H9 (cell line): ENCODE results near the gene A1CF. TPM values are rescaled to one million over a fixed set of nuclear protein-coding genes. Genes with fewer than 3 reads are reported as not detected.

Experiments
- DNase-seq: peaks from one replicate; pipeline ENCODE4 v3.0.0-alpha.2; 2017
- H2AFZ ChIP-seq: one replicate; pipeline ENCODE4 v1.6.1; 2013; ENCODE audit warnings: mild to moderate bottlenecking, low read length, control low read depth, moderate library complexity
- H2AK5ac ChIP-seq: 2 replicates; pipeline ENCODE4 v1.6.1; 2013; ENCODE audit warnings: low read length, control low read depth, mixed read lengths; ENCODE audit not compliant: insufficient read length
- H2BK120ac ChIP-seq: one replicate; pipeline ENCODE4 v1.6.1; 2013; ENCODE audit warnings: low read depth, mild to moderate bottlenecking, low read length, control low read depth, inconsistent platforms; ENCODE audit not compliant: poor library complexity, severe bottlenecking
- H2BK12ac ChIP-seq: 2 replicates; pipeline ENCODE4 v1.6.1; 2013; ENCODE audit warnings: low read length, control low read depth, mixed read lengths, low read depth; ENCODE audit not compliant: insufficient read length
- H2BK15ac ChIP-seq: 2 replicates; pipeline ENCODE4 v1.6.1; 2013; ENCODE audit warnings: low read depth, low read length, control low read depth
- H2BK20ac ChIP-seq: one replicate; pipeline ENCODE4 v1.6.1; 2013; ENCODE audit warnings: low read depth, mild to moderate bottlenecking, low read length, control low read depth, inconsistent platforms; ENCODE audit not compliant: poor library complexity, severe bottlenecking
- H2BK5ac ChIP-seq: 2 replicates; pipeline ENCODE4 v1.6.1; 2013; ENCODE audit warnings: low read length, control low read depth, mixed read lengths; ENCODE audit not compliant: insufficient read length
- H3K14ac ChIP-seq: 2 replicates; pipeline ENCODE4 v1.6.1; 2013; ENCODE audit warnings: low read length, control low read depth; ENCODE audit not compliant: insufficient read depth
- H3K18ac ChIP-seq: 2 replicates; pipeline ENCODE4 v1.6.1; 2013; ENCODE audit warnings: low read depth, mild to moderate bottlenecking, mixed read lengths, low read length, control low read depth; ENCODE audit not compliant: insufficient read length
- H3K23ac ChIP-seq: 2 replicates; pipeline ENCODE4 v1.6.1; 2013; ENCODE audit warnings: low read length, control low read depth, mixed read lengths, low read depth; ENCODE audit not compliant: insufficient read length
- H3K23me2 ChIP-seq: 2 replicates; pipeline ENCODE4 v1.6.1; 2013; ENCODE audit warnings: low read depth, mild to moderate bottlenecking, mixed read lengths, low read length, control low read depth; ENCODE audit not compliant: insufficient read length, poor library complexity, severe bottlenecking
- H3K27ac ChIP-seq: 2 replicates; pipeline ENCODE4 v1.5.1; 2013; ENCODE audit warnings: low read length, control low read depth, mixed read lengths, low read depth; ENCODE audit not compliant: insufficient read length
- H3K27me3 ChIP-seq: 2 replicates; pipeline ENCODE4 v1.6.1; 2013; ENCODE audit warnings: low read length, control low read depth, inconsistent platforms; ENCODE audit not compliant: insufficient read depth
- H3K4ac ChIP-seq: 2 replicates; pipeline ENCODE4 v1.6.1; 2013; ENCODE audit warnings: low read depth, mild to moderate bottlenecking, control low read depth, inconsistent platforms, low read length, moderate library complexity
- H3K4me1 ChIP-seq: 2 replicates; pipeline ENCODE4 v1.6.1; 2013; ENCODE audit warnings: low read length, control low read depth, inconsistent platforms; ENCODE audit not compliant: insufficient read depth
- H3K4me2 ChIP-seq: 2 replicates; pipeline ENCODE4 v1.6.1; 2013; ENCODE audit warnings: low read length, control low read depth, mixed read lengths; ENCODE audit not compliant: insufficient read length, insufficient read depth
- H3K56ac ChIP-seq: 2 replicates; pipeline ENCODE4 v1.6.1; 2013; ENCODE audit warnings: low read depth, mild to moderate bottlenecking, mixed read lengths, low read length, control low read depth; ENCODE audit not compliant: insufficient read length
- H3K79me1 ChIP-seq: 2 replicates; pipeline ENCODE4 v1.6.1; 2013; ENCODE audit warnings: low read depth, mild to moderate bottlenecking, moderate library complexity, low read length, control low read depth, inconsistent platforms; ENCODE audit not compliant: insufficient read depth, poor library complexity, severe bottlenecking
- H3K79me2 ChIP-seq: 2 replicates; pipeline ENCODE4 v1.6.1; 2013; ENCODE audit warnings: low read length, control low read depth, inconsistent platforms; ENCODE audit not compliant: insufficient read depth
- H3K9ac ChIP-seq: 2 replicates; pipeline ENCODE4 v1.6.1; 2013; ENCODE audit warnings: low read length, control low read depth, mixed read lengths; ENCODE audit not compliant: insufficient read length; ENCODE audit errors: extremely low read depth
- H3K9me3 ChIP-seq: one replicate; pipeline ENCODE4 v1.6.1; 2013; ENCODE audit warnings: low read depth, low read length, inconsistent platforms; ENCODE audit not compliant: control insufficient read depth
- H3T11ph ChIP-seq: one replicate; pipeline ENCODE4 v1.6.1; 2013; ENCODE audit warnings: mild to moderate bottlenecking, low read length, control low read depth, inconsistent platforms
- H4K20me1 ChIP-seq: one replicate; pipeline ENCODE4 v1.6.1; 2013; ENCODE audit not compliant: control insufficient read depth, insufficient read length, insufficient read depth
- H4K5ac ChIP-seq: 2 replicates; pipeline ENCODE4 v1.6.1; 2013; ENCODE audit warnings: low read depth, mild to moderate bottlenecking, mixed read lengths, low read length, control low read depth; ENCODE audit not compliant: insufficient read length
- H4K8ac ChIP-seq: replicated peaks from 2 replicates; pipeline ENCODE4 v1.6.1; 2013; ENCODE audit warnings: low read length, control low read depth, mixed read lengths, low read depth; ENCODE audit not compliant: insufficient read length
- H4K91ac ChIP-seq: 2 replicates; pipeline ENCODE4 v1.6.1; 2013; ENCODE audit warnings: low read depth, mild to moderate bottlenecking, moderate library complexity, mixed read lengths, low read length, control low read depth; ENCODE audit not compliant: insufficient read length
- H3K27ac Mint-ChIP-seq, 3 experiments: 2 replicates in 2 of 3; 3 replicates in 1 of 3; pipeline ENCODE4 v1.8.0; 2020 to 2021; ENCODE audit warnings: mixed read lengths in 3 of 3, mild to moderate bottlenecking in 1 of 3, moderate library complexity in 1 of 3
- H3K27me3 Mint-ChIP-seq: 2 replicates; pipeline ENCODE4 v1.8.0; 2021; ENCODE audit warnings: low read depth, mild to moderate bottlenecking, moderate library complexity, mixed read lengths
- H3K36me3 Mint-ChIP-seq, 3 experiments: 2 replicates in 2 of 3; 3 replicates in 1 of 3; pipeline ENCODE4 v1.8.0; 2020 to 2021; ENCODE audit warnings: low read depth in 3 of 3, mixed read lengths in 3 of 3; ENCODE audit not compliant: insufficient read depth in 1 of 3
- H3K4me1 Mint-ChIP-seq, 2 experiments: 2 replicates each; pipeline ENCODE4 v1.8.0; 2020; ENCODE audit warnings: mixed read lengths in 2 of 2
- H3K4me3 Mint-ChIP-seq, 2 experiments: 2 replicates in 1 of 2; 3 replicates in 1 of 2; pipeline ENCODE4 v1.8.0; 2020 to 2021; ENCODE audit warnings: mild to moderate bottlenecking in 2 of 2, mixed read lengths in 2 of 2, moderate library complexity in 1 of 2
- H3K9me3 Mint-ChIP-seq, 2 experiments: 2 replicates in 1 of 2; 3 replicates in 1 of 2; pipeline ENCODE4 v1.8.0; 2020; ENCODE audit warnings: mild to moderate bottlenecking in 2 of 2, mixed read lengths in 2 of 2, moderate library complexity in 1 of 2
- total RNA-seq: library from RNA; stranded (reverse); gene quantifications from 2 replicates; pipeline ENCODE4 v1.2.1, GENCODE V29; 2021
- TF ChIP-seq, protein P1 (sequence below): fragments of 200-600 bp; sonication (generic); conservative IDR thresholded peaks from 3 replicates; pipeline ENCODE4 v1.8.0; 2021; ENCODE audit warnings: antibody characterized with exemption, mild to moderate bottlenecking

Gene A1CF
- total RNA-seq, 1 experiment from 2014 or later = not detected

DNA sequence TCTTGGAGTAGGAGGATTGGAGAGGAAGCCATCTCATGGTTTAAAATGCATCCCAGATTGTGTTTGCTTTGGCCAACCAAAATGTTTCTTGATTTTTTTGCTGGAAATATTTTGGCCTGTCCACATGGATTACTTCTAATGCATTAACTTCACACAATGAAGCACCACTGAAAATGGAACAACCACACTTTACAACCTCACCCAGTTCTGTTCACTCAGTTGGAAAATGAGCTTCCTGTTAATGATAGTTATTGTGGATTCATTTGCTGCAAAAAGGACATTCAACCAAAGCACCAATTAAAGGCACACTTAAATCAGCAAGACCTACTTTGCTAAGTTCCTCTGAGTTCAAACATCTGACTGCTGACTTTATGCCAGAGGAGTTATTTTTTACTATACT is 11.3 kb upstream of the A1CF start:
- Histone ChIP-seq H4K5ac (no peak overlapping the region), H4K8ac (no peak overlapping the region), H3K18ac (no peak overlapping the region), H4K20me1 (no peaks in the 10 kb centered on the region), H3K79me1 (no peaks in the 10 kb centered on the region), H3K23me2 (no peaks in the 10 kb centered on the region), H4K91ac (no peak overlapping the region), H3K27ac (no peak overlapping the region), H2BK120ac (no peak overlapping the region), H2AFZ (no peak overlapping the region), H3K23ac (no peak overlapping the region), H3K14ac (no peak overlapping the region), H3K79me2 (no peaks in the 10 kb centered on the region), H2BK12ac (no peak overlapping the region), H3K27me3 (no peaks in the 10 kb centered on the region), H2BK15ac (no peak overlapping the region), H2BK5ac (no peak overlapping the region), H3K4me1 (no peaks in the 10 kb centered on the region), H3K9ac (no peak overlapping the region), H3T11ph (no peak overlapping the region), H3K4me2 (no peak overlapping the region), H3K56ac (no peak overlapping the region), H3K4ac (no peak overlapping the region), H3K9me3 (no peaks in the 10 kb centered on the region), H2AK5ac (no peak overlapping the region), H2BK20ac (no peak overlapping the region)
- Mint-ChIP-seq H3K36me3 (no peaks in the 10 kb centered on the region), H3K4me1 (peaks cover 0 to 2% of the 10 kb centered on the region in 2 experiments; a peak in 1 of 4 replicates), H3K27me3 (peaks cover 4% of the 10 kb centered on the region; the same call in 1 of the 2 replicates), H3K9me3 (no peaks in the 10 kb centered on the region), H3K4me3 (no peak overlapping the region), H3K27ac (no peak overlapping the region)
- no peak for DNase-seq
- TF ChIP-seq, protein P1, sequence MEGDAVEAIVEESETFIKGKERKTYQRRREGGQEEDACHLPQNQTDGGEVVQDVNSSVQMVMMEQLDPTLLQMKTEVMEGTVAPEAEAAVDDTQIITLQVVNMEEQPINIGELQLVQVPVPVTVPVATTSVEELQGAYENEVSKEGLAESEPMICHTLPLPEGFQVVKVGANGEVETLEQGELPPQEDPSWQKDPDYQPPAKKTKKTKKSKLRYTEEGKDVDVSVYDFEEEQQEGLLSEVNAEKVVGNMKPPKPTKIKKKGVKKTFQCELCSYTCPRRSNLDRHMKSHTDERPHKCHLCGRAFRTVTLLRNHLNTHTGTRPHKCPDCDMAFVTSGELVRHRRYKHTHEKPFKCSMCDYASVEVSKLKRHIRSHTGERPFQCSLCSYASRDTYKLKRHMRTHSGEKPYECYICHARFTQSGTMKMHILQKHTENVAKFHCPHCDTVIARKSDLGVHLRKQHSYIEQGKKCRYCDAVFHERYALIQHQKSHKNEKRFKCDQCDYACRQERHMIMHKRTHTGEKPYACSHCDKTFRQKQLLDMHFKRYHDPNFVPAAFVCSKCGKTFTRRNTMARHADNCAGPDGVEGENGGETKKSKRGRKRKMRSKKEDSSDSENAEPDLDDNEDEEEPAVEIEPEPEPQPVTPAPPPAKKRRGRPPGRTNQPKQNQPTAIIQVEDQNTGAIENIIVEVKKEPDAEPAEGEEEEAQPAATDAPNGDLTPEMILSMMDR = no peak
